ENCODE results near the gene C19orf12.
A peak's percentile ranks its signal among the peaks of the same experiment; 100 is the strongest.

The C19orf12 gene

GRCh38 chr19:29695765-29696564 lies 19.1 kb downstream of the C19orf12 start:
- DNase-seq, result no peak

- DNase-seq, result peak; percentile 84
These were observed 20.1 kb downstream of the C19orf12 start for GRCh38 chr19:29694669-29695627.

GRCh38 chr19:29694161-29694560 lies 20.9 kb downstream of the C19orf12 start:
- DNase-seq, result no peak

GRCh38 chr19:29690842-29691241 lies 24.2 kb downstream of the C19orf12 start:
- peak; percentile 53 for DNase-seq

- DNase-seq, result no peak
These were observed 26.9 kb downstream of the C19orf12 start for GRCh38 chr19:29687897-29688728.

GRCh38 chr19:29687244-29687896 lies 27.7 kb downstream of the C19orf12 start:
- peak; percentile 71 for DNase-seq

GRCh38 chr19:29686285-29686805 lies 28.7 kb downstream of the C19orf12 start:
- DNase-seq, result no peak

GRCh38 chr19:29685326-29685725 lies 29.7 kb downstream of the C19orf12 start:
- DNase-seq, result no peak

GRCh38 chr19:29683009-29683408 lies 32.1 kb downstream of the C19orf12 start:
- no peak for DNase-seq

GRCh38 chr19:29682236-29682895 lies 32.7 kb downstream of the C19orf12 start:
- no peak for DNase-seq

GRCh38 chr19:29681422-29682235 lies 33.4 kb downstream of the C19orf12 start:
- no peak for DNase-seq

GRCh38 chr19:29680937-29681336 lies 34.1 kb downstream of the C19orf12 start:
- DNase-seq, result no peak

GRCh38 chr19:29680447-29680846 lies 34.6 kb downstream of the C19orf12 start:
- DNase-seq, result peak; percentile 83

GRCh38 chr19:29679598-29680210 lies 35.4 kb downstream of the C19orf12 start:
- no peak for DNase-seq

GRCh38 chr19:29678484-29679106 lies 36.5 kb downstream of the C19orf12 start:
- no peak for DNase-seq

- no peak for DNase-seq
These were observed 37.9 kb downstream of the C19orf12 start for GRCh38 chr19:29677001-29677817.

GRCh38 chr19:29676586-29676985 lies 38.5 kb downstream of the C19orf12 start:
- no peak for DNase-seq

- no peak for DNase-seq
These were observed 39.3 kb downstream of the C19orf12 start for GRCh38 chr19:29675650-29676186.
